Fibroblast of mammary gland (primary cell): ENCODE results near the gene THBD.
A peak's percentile ranks its signal among the peaks of the same experiment; 100 is the strongest.

Source experiments
- DNase-seq: peaks from one replicate; pipeline ENCODE4 v3.0.0-alpha.2; 2010; ENCODE audit warnings: low read depth
- H3K4me3 ChIP-seq: 2 replicates; pipeline ENCODE4 v1.5.1; 2011; ENCODE audit warnings: low read depth, mild to moderate bottlenecking, low read length, moderate library complexity; ENCODE audit not compliant: control insufficient read depth
- TF ChIP-seq, protein P1 (sequence below): conservative IDR thresholded peaks from 2 replicates; pipeline ENCODE4 v1.5.1; 2011; ENCODE audit warnings: low read depth, low read length, inconsistent platforms; ENCODE audit not compliant: control insufficient read depth, insufficient read depth

THBD gene

DNA sequence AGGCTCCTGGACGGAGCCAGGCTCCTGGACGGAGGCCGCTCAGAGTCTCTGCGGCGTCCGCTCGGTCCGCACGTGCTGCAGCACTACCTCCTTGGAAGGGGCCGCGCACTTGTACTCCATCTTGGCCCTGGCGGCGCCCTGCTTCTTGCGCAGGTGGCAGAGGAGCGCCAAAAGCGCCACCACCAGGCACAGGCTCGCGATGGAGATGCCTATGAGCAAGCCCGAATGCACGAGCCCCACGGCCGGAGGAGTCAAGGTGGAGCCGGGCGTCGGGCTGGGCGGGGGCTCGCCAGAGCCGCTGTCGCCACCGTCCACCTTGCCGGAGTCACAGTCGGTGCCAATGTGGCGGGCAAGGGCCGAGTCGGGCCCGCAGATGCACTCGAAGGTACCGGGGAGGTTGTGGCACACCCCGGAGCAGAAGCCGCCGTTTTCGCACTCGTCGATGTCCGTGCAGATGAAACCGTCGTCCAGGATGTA, 1.7 kb downstream of the THBD start:
- H3K4me3 ChIP-seq, result peak overlapping the region; percentile 12
- no peak for DNase-seq

DNA sequence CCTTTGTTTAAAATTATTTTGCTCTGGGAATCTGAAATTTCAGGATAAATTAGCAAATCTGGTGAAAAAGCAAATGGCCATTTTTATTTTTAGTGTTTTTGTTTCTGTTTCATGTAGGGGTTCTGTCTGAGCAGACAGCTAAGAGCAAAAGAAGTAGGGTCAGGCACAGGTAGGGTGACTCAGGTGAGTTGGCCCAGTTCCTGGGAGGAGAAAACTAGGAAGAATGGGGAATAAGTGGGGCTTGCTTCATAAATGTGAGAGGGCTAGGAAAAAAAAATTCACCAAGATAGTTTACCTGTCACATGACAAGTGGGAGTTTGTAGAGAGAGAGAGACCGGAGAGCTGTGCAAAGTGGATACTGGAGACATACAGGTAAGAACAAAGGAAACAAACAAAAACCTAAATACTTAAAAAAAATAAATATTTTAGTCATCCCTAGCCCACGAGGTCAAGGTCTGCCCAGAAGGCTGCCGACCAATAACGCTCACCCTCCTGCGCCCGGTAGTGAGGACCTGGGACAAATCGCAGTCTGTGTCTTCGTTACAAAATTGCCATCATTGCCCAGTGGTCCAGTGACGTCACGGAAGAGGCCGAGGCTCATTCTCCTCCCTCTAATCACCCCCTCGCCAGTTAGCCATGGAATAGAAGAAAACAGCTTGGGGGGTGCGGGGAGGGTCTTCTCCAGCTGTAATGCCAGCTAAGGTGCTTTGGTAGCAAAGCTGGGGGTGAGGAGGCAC, 2.3 kb downstream of the THBD start:
- no peak for DNase-seq
- no peak overlapping the region for H3K4me3 ChIP-seq
- TF ChIP-seq, protein P1, sequence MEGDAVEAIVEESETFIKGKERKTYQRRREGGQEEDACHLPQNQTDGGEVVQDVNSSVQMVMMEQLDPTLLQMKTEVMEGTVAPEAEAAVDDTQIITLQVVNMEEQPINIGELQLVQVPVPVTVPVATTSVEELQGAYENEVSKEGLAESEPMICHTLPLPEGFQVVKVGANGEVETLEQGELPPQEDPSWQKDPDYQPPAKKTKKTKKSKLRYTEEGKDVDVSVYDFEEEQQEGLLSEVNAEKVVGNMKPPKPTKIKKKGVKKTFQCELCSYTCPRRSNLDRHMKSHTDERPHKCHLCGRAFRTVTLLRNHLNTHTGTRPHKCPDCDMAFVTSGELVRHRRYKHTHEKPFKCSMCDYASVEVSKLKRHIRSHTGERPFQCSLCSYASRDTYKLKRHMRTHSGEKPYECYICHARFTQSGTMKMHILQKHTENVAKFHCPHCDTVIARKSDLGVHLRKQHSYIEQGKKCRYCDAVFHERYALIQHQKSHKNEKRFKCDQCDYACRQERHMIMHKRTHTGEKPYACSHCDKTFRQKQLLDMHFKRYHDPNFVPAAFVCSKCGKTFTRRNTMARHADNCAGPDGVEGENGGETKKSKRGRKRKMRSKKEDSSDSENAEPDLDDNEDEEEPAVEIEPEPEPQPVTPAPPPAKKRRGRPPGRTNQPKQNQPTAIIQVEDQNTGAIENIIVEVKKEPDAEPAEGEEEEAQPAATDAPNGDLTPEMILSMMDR, result no peak

More for the DNA sequence above, 1.7 kb downstream of the THBD start:
- TF ChIP-seq, protein P1, result no peak

DNA sequence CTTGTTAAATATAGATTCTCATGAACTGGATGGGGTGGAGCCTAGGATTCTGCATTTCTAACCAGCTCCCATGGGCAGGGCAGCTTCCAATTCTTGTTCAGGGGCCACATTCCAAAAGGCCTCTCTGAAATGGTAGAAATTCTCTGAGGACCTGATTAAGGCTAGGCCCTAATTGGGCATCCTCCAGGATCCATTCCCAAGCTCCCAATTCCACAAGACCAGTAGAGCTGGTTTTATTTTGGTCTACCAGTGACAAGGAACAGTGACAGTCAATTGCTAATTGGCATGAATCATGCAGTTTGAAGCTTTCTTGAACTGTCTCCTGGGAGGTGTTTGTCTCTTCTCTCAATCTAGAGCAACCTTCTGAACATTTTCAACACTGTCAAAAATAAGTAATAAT, 3.0 kb downstream of the THBD start:
- TF ChIP-seq, protein P1, result no peak
- DNase-seq, result no peak
- no peak overlapping the region for H3K4me3 ChIP-seq

DNA sequence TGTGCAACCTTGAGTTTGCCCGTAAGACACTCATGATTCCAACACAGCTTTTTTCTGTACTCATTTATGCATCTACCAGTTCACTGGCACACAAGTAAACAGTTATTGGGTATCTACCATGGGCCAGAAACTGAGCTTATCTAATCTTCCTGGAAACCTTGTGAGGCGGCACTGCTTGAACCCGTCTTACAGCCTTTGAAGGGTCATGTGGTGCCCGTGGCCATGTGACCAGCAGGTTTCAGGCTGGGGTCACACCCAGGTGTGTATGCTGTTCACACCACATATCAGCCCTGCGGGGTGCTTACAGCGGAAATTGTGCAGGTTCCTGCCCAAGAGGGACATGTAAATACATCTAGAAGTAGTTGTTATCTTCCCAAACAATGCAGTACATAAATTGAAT, 6.1 kb downstream of the THBD start:
- TF ChIP-seq, protein P1, result no peak
- DNase-seq, result no peak
- H3K4me3 ChIP-seq, result no peak overlapping the region

DNA sequence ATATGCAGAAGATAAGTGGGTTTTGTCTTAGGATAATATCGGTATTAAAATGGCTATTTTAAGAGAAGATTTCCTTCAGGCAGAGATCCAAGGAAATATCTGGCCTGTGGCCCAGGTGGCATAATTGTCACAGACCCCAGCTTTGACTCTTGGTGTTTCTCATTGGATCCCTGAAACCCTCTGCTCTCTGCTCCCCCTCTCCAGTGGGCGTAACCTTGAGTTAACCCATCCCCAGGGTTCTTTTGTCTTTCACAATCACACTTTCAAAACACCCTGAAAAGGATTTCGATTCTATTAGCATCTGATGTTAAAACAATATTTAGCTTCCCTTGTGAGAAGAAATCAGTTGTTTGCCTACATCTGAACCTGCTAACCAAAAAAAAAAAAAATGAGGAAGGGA, 7.2 kb downstream of the THBD start:
- DNase-seq, result no peak
- TF ChIP-seq, protein P1, result no peak

DNA sequence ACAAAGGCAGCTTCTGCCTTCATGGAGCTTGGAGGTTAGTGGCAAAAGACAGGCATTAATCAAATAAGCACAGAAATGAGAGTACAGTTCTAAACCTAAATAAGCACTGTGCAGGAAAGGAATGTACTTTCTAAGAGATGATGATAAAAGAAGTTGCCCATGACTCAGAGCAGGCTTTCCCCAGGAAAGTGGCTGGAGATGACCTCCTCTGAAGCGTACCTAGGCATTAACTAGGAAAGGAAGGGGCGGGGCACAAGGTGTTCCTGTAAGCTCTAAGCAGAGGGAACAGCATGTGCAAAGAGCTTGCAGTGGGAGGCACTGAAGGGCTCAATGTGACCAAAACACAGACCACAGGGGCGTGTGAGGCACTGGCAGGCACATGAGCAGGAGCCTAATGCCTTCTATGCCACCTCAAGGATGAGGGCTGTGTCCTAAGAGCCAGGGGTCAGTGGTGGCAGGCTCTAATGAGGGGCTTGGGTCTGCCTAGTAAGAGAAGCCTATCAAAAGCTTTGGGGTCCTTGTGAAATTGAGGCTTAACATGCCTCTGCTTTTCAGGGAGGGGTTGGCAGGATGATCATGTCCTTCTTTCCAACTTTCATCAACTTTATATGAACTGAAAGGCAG, 9.5 kb downstream of the THBD start:
- no peak overlapping the region for H3K4me3 ChIP-seq
- DNase-seq, result no peak
- TF ChIP-seq, protein P1, result no peak

More for the DNA sequence above, 7.2 kb downstream of the THBD start:
- H3K4me3 ChIP-seq, result no peak overlapping the region
